ENCODE data around the gene ARMC9. TPM values are rescaled to one million over a fixed set of nuclear protein-coding genes. Genes with fewer than 3 reads are reported as not detected.
A peak's percentile ranks its signal among the peaks of the same experiment; 100 is the strongest.

The ARMC9 gene
- total and polyA plus RNA-seq, 2 of the 13 experiments (the other 11 are each of a cell fraction or from before 2014, with no cell fraction given), result 9.1 to 12.8 TPM

- TF ChIP-seq MYPOP (CRISPR knock-in tag; IDR thresholded peaks at IDR 0.05) (no peak; the same call in 1 of the 2 replicates), GABPA (IDR thresholded peaks at IDR 0.05; ENCODE audit: low read depth, low read length) (peak; percentile 75), GABPA (CRISPR knock-in tag; IDR thresholded peaks at IDR 0.05; ENCODE audit: low read depth) (peak; percentile 83), FIP1L1 (IDR thresholded peaks at IDR 0.05; ENCODE audit: borderline replicate concordance, insufficient read depth, low read depth, low read length) (no peak), POGZ (CRISPR knock-in tag; IDR thresholded peaks at IDR 0.05) (peak; percentile 32; the same call in 1 of the 2 replicates), CCDC6 (CRISPR knock-in tag; IDR thresholded peaks at IDR 0.05) (peak; percentile 63; the same call in 1 of the 2 replicates), KAT8 (CRISPR knock-in tag; IDR thresholded peaks at IDR 0.05) (peak; percentile 95), CREB3 (CRISPR knock-in tag; IDR thresholded peaks at IDR 0.05) (no peak), GLI4 (CRISPR knock-in tag; IDR thresholded peaks at IDR 0.05; ENCODE audit: borderline replicate concordance) (no peak; the same call in 1 of the 2 replicates), ZNF230 (CRISPR knock-in tag; IDR thresholded peaks at IDR 0.05) (peak; percentile 93; the same call in 1 of the 2 replicates), CENPT (CRISPR knock-in tag; IDR thresholded peaks at IDR 0.05; ENCODE audit: low read depth) (peak; percentile 72; the same call in 1 of the 2 replicates), ZBTB3 (CRISPR knock-in tag; IDR thresholded peaks at IDR 0.05; ENCODE audit: borderline replicate concordance, low read depth) (peak; percentile 33; the same call in 1 of the 2 replicates), GMEB2 (CRISPR knock-in tag; IDR thresholded peaks at IDR 0.05; ENCODE audit: low read depth) (no peak), ZBTB37 (CRISPR knock-in tag; IDR thresholded peaks at IDR 0.05) (no peak), SRY (CRISPR knock-in tag; IDR thresholded peaks at IDR 0.05) (peak; percentile 87), ZNF367 (CRISPR knock-in tag; IDR thresholded peaks at IDR 0.05; ENCODE audit: borderline replicate concordance) (no peak), ZNF383 (CRISPR knock-in tag; IDR thresholded peaks at IDR 0.05; ENCODE audit: borderline replicate concordance) (peak; percentile 25; the same call in 1 of the 2 replicates), ATF7-NPFF (CRISPR knock-in tag; IDR thresholded peaks at IDR 0.05; ENCODE audit: low read depth) (peak; percentile 61; the same call in 1 of the 2 replicates), ISL2 (CRISPR knock-in tag; IDR thresholded peaks at IDR 0.05) (peak; percentile 54; the same call in 1 of the 2 replicates), TOE1 (CRISPR knock-in tag; IDR thresholded peaks at IDR 0.05) (0 out of 2 replicates have a peak, but pooled peaks have one; percentile 18), PAF1 (CRISPR knock-in tag; IDR thresholded peaks at IDR 0.05) (no peak), CHCHD3 (CRISPR knock-in tag; IDR thresholded peaks at IDR 0.05) (no peak), ZNF776 (CRISPR knock-in tag; IDR thresholded peaks at IDR 0.05) (peak; percentile 95; the same call in 1 of the 2 replicates)
These were observed at the start of gene ARMC9 (continued) for GRCh38 chr2:231198291-231199173.

All from HepG2 (cell line).